ENCODE measurements around the gene ZIC2. TPM values are rescaled to one million over a fixed set of nuclear protein-coding genes. Genes with fewer than 3 reads are reported as not detected.

Gene ZIC2
- total RNA-seq, 2 donors from 2014 or later: not detected

GRCh38 chr13:99967498-99967868, 14.1 kb upstream of the ZIC2 start:
- intact Hi-C loops (cut with DNase I): no loop called here
- Histone ChIP-seq H3K4me1 (peaks cover 32% of the 10 kb centered on the region), H3K4me3 (no peak overlapping the region), H3K27me3 (peaks cover 0 to 35% of the 10 kb centered on the region in 2 donors), H3K36me3 (replicated peaks in 1 of 2; ENCODE audit: insufficient read depth in 1 of 2, low read depth in 2 of 2) (no peaks in the 10 kb centered on the region), H3K9me3 (no peaks in the 10 kb centered on the region), H3K27ac (no peak overlapping the region)
- 70 to 80% methylated on average over 9 of the region's 9 CpGs for WGBS, 2 donors
- TF ChIP-seq POLR2A (IDR thresholded peaks at IDR 0.05) (no peak), CTCF (IDR thresholded peaks at IDR 0.05) (no peak)
- ATAC-seq: no peak
- DNase-seq: no peak

GRCh38 chr13:99967869-99968520, 13.6 kb upstream of the ZIC2 start:
- DNase-seq (no peak), ATAC-seq (no peak)
- intact Hi-C loops (cut with DNase I): no loop called here
- Histone ChIP-seq H3K36me3 (replicated peaks in 1 of 2; ENCODE audit: insufficient read depth in 1 of 2, low read depth in 2 of 2) (no peaks in the 10 kb centered on the region), H3K9me3 (no peaks in the 10 kb centered on the region), H3K4me3 (no peak overlapping the region), H3K27me3 (peaks cover 0 to 40% of the 10 kb centered on the region in 2 donors), H3K27ac (no peak overlapping the region), H3K4me1 (peaks cover 32% of the 10 kb centered on the region)
- 16 to 37% methylated on average over 21 to 39 of the region's 58 CpGs for WGBS, 2 donors
- TF ChIP-seq POLR2A (IDR thresholded peaks at IDR 0.05) (no peak), CTCF (IDR thresholded peaks at IDR 0.05) (no peak)

- no peak for DNase-seq
- peak; percentile 58 for ATAC-seq
- H3K9me3 ChIP-seq: no peaks in the 10 kb centered on the region
Measured at GRCh38 chr13:99968521-99969452, 12.8 kb upstream of the ZIC2 start.

GRCh38 chr13:99969453-99969918, 12.1 kb upstream of the ZIC2 start:
- Histone ChIP-seq H3K27ac (no peak overlapping the region), H3K4me3 (no peak overlapping the region), H3K4me1 (peaks cover 32% of the 10 kb centered on the region), H3K9me3 (no peaks in the 10 kb centered on the region), H3K27me3 (peaks cover 0 to 55% of the 10 kb centered on the region in 2 donors), H3K36me3 (replicated peaks in 1 of 2; ENCODE audit: insufficient read depth in 1 of 2, low read depth in 2 of 2) (no peaks in the 10 kb centered on the region)
- no peak for ATAC-seq
- WGBS, 2 donors: 13 to 16% methylated on average over 26 to 48 of the region's 52 CpGs
- no peak for DNase-seq
- TF ChIP-seq POLR2A (IDR thresholded peaks at IDR 0.05) (no peak), CTCF (IDR thresholded peaks at IDR 0.05) (no peak)
- intact Hi-C loops (cut with DNase I): no loop called here

More at GRCh38 chr13:99968521-99969452, 12.8 kb upstream of the ZIC2 start:
- peaks cover 32% of the 10 kb centered on the region for H3K4me1 ChIP-seq
- no peak overlapping the region for H3K4me3 ChIP-seq
- H3K27me3 ChIP-seq: peaks cover 0 to 48% of the 10 kb centered on the region in 2 donors
- WGBS, 2 donors: 6 to 21% methylated on average over 12 to 80 of the region's 81 CpGs
- no peaks in the 10 kb centered on the region for H3K36me3 ChIP-seq (replicated peaks in 1 of 2; ENCODE audit: insufficient read depth in 1 of 2, low read depth in 2 of 2)
- intact Hi-C loops (cut with DNase I): no loop called here
- H3K27ac ChIP-seq: no peak overlapping the region
- no peak for TF ChIP-seq POLR2A (IDR thresholded peaks at IDR 0.05)

- ATAC-seq: no peak
- WGBS, 2 donors: 3 to 8% methylated on average over 29 to 79 of the region's 79 CpGs
- H3K4me3 ChIP-seq: no peak overlapping the region
- peaks cover 32% of the 10 kb centered on the region for H3K4me1 ChIP-seq
- no peaks in the 10 kb centered on the region for H3K9me3 ChIP-seq
- no peak for DNase-seq
- peaks cover 0 to 61% of the 10 kb centered on the region in 2 donors for H3K27me3 ChIP-seq
- H3K36me3 ChIP-seq (replicated peaks in 1 of 2; ENCODE audit: insufficient read depth in 1 of 2, low read depth in 2 of 2): no peaks in the 10 kb centered on the region
- TF ChIP-seq POLR2A (IDR thresholded peaks at IDR 0.05) (no peak), CTCF (IDR thresholded peaks at IDR 0.05) (no peak)
- intact Hi-C loops (cut with DNase I): no loop called here
- no peak overlapping the region for H3K27ac ChIP-seq
Measured at GRCh38 chr13:99969919-99970650, 11.5 kb upstream of the ZIC2 start.
